ENCODE results near the gene TRAF3. TPM values are rescaled to one million over a fixed set of nuclear protein-coding genes. Genes with fewer than 3 reads are reported as not detected.
"Not testable (repeated sequence)": the region's sequence is repeated elsewhere in the genome, so short reads cannot be mapped to it uniquely, and the experiment has no call there.

TRAF3 gene
- total and polyA plus RNA-seq, 2 experiments from 2014 or later = 6.3 to 19.7 TPM

DNA sequence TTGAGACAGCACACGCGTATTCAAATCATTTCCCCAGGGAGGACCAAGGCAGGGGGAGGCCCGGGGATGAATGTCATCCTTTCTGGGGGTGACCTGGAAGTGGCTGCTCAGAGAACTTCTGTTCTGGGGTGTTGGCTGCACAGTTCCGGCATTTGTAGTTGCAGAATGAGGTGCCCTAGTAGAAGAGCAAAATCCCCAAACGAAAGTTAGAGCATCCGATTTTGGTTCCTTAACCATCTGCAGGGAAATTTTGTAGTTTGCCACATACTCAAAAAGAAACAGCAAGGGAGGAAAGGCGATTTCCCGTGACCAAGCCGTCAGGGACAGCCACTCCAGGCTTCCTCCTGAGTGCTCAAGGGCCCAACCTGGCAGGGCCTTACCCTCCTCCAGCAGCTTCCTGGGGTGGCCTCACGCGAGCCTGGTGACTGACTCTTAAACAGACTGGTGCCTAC, 13.0 kb upstream of the TRAF3 start:
- H3K9me3 ChIP-seq (ENCODE audit: low read depth) = no peaks in the 10 kb centered on the region
- H3K36me3 ChIP-seq = no peaks in the 10 kb centered on the region
- DNase-seq (ENCODE audit: low read depth in 1 of 2, low spot score in 1 of 2) = no peak
- TF ChIP-seq, protein P1, sequence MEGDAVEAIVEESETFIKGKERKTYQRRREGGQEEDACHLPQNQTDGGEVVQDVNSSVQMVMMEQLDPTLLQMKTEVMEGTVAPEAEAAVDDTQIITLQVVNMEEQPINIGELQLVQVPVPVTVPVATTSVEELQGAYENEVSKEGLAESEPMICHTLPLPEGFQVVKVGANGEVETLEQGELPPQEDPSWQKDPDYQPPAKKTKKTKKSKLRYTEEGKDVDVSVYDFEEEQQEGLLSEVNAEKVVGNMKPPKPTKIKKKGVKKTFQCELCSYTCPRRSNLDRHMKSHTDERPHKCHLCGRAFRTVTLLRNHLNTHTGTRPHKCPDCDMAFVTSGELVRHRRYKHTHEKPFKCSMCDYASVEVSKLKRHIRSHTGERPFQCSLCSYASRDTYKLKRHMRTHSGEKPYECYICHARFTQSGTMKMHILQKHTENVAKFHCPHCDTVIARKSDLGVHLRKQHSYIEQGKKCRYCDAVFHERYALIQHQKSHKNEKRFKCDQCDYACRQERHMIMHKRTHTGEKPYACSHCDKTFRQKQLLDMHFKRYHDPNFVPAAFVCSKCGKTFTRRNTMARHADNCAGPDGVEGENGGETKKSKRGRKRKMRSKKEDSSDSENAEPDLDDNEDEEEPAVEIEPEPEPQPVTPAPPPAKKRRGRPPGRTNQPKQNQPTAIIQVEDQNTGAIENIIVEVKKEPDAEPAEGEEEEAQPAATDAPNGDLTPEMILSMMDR (IDR thresholded peaks at IDR 0.05; ENCODE audit: low read depth, low read length) = no peak
- H3K4me1 ChIP-seq (ENCODE audit: low read depth) = no peaks in the 10 kb centered on the region
- no peak overlapping the region for H3K4me3 ChIP-seq
- no peaks in the 10 kb centered on the region for H3K27me3 ChIP-seq
- no peak overlapping the region for H3K27ac ChIP-seq

DNA sequence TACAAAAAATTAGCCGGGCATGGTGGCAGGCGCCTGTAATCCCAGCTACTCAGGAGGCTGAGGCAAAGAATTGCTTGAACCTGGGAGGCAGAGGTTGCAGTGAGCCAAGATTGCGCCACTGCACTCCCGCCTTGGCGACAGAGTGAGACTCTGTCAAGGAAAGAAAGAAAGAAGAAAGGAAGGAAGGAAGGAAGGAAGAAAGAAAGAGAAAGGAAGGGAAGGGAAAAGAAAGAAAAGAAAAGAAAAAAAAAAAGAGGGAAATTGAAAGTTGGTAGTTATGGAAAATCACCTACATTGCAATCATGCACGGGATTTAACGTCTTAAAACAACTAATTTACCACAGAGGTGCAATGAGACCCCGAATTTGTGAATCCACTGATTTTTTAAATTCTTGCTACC, 11.5 kb upstream of the TRAF3 start:
- H3K4me3 ChIP-seq; DNase-seq (ENCODE audit: low read depth in 1 of 2, low spot score in 1 of 2); H3K36me3 ChIP-seq; H3K4me1 ChIP-seq (ENCODE audit: low read depth); H3K27ac ChIP-seq; H3K9me3 ChIP-seq (ENCODE audit: low read depth); H3K27me3 ChIP-seq: not testable (repeated sequence)

DNA sequence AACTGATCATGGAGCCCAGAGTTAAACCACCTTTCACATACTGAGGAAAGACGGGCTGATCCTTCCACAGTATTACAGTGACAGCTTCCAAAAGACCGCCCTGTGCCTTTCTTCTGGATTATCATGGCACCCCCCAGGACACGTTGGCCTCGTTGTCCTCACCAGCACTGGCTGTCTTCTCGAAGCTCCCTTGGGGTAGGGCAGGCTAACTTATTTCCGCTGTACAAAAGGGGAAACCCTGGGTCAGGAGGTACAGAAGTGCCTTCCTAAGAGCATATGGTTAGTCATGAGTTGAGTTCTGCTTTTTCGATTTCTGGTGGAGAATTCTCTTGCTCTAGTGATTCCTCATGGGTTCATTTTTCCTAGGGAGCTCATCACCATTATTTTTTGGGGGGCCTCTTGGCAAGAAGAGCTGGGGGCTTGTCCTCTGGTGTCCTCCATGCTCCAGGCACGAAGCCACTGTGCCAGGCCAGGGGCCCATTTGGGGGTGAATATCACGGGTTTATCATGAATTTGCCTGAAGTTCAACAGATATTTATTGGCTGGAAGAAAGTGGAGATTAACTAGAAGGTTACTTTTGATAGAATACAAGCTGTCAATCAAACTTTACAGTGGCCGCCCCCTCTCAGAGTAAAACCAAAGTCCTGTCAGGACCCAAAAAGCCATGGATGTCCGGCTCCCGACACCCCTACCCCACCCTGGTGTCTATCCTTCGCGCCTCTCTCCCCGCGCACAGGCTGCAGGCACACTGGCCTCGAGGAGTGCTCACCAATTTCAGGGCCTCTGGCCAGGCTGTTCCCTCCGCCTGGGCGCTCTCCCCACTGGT, 8.8 kb upstream of the TRAF3 start:
- DNase-seq (ENCODE audit: low read depth in 1 of 2, low spot score in 1 of 2) = no peak
- Histone ChIP-seq H3K36me3 (no peaks in the 10 kb centered on the region), H3K4me1 (ENCODE audit: low read depth) (no peaks in the 10 kb centered on the region), H3K27me3 (no peaks in the 10 kb centered on the region), H3K9me3 (ENCODE audit: low read depth) (no peaks in the 10 kb centered on the region), H3K27ac (no peak overlapping the region), H3K4me3 (no peak overlapping the region)
- TF ChIP-seq, protein P1 (IDR thresholded peaks at IDR 0.05; ENCODE audit: low read depth, low read length) = no peak

DNA sequence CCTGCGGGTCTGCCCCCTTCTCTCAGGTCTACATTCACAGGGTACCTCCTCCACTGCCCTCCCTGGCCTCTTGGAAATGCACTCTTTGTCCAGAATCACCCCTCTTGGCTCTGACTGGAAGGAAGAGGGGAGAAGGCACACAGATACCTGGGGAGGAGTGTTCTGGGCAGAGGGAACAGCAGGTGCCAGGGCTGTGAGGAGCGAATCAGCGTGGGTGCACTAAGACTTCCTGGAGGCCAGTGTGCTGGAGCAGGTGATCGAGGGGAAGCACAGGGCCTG, 8.3 kb upstream of the TRAF3 start:
- Histone ChIP-seq H3K4me1 (ENCODE audit: low read depth) (no peaks in the 10 kb centered on the region), H3K27me3 (no peaks in the 10 kb centered on the region), H3K36me3 (no peaks in the 10 kb centered on the region), H3K4me3 (no peak overlapping the region), H3K9me3 (ENCODE audit: low read depth) (no peaks in the 10 kb centered on the region), H3K27ac (no peak overlapping the region)
- no peak for DNase-seq (ENCODE audit: low read depth in 1 of 2, low spot score in 1 of 2)
- TF ChIP-seq, protein P1 (IDR thresholded peaks at IDR 0.05; ENCODE audit: low read depth, low read length) = no peak

DNA sequence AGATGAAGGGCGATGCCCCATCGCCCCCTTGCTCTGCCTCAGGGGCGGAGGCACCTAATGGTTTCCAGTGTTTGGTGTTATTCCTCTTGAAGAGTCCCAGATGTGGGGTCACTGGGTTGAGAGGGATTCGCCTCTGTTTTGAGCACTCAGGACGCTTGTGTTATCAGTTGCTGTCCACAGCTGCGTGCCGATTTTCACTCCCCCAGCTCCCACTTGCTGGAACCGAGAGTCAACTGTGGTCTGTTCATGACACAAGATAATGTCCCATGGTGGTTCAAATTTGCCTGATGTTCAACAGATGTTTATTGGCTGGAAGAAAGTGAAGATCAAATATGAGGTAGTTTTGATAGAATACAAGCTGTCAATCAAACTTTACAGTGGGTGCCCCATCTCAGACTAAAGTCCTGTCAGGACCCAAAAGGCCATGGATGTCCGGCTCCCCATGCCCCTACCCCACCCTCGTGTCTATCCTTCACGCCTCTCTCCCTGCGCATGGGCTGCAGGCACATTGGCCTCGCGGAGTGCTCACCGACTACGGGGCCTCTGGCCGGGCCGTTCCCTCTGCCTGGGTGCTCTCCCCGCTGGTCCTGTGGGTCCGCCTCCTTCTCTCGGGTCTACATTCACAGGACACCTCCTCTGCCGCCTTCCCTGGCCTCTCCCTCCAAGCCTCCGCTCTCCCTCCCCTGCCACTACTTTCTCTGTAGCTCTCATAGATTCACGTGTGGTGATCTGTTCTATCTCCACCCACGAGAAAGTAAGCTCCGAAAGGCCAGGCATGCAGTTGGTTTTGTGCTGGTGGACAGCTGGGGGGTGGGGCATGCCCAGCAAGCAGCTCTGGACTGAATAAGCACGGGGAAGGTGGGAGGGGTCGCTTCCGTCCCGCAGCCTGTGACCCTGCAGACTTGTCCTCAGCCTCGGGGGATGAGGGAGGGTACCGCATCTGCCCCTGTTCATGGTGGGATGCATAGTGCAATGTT, 6.8 kb upstream of the TRAF3 start:
- Histone ChIP-seq H3K27ac (no peak overlapping the region), H3K36me3 (no peaks in the 10 kb centered on the region), H3K4me1 (ENCODE audit: low read depth) (no peaks in the 10 kb centered on the region), H3K4me3 (no peak overlapping the region), H3K27me3 (no peaks in the 10 kb centered on the region), H3K9me3 (ENCODE audit: low read depth) (no peaks in the 10 kb centered on the region)
- DNase-seq (ENCODE audit: low read depth in 1 of 2, low spot score in 1 of 2) = no peak
- TF ChIP-seq, protein P1 (IDR thresholded peaks at IDR 0.05; ENCODE audit: low read depth, low read length) = no peak

DNA sequence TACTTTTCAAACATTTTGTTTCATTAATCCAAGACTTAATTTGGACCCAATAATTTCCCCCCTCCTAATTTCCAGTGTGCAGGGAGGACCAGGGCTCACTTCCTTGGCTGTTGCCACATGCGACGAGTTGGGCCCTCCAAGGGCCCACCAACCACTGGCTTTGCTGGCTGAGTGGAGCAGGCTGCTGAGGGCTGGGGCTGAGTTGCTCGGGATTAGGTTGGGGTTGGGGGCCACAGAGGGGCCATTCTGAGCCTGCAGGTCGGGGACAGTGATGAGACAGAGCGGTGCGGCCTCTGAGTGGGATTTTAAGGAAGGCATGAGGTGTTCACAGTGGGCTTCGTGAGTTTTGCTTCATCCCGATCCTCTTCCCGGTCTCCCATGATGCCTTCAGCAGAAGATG, 6.1 kb upstream of the TRAF3 start:
- TF ChIP-seq, protein P1 (IDR thresholded peaks at IDR 0.05; ENCODE audit: low read depth, low read length) = no peak
- Histone ChIP-seq H3K4me3 (no peak overlapping the region), H3K9me3 (ENCODE audit: low read depth) (no peaks in the 10 kb centered on the region), H3K27ac (no peak overlapping the region), H3K36me3 (no peaks in the 10 kb centered on the region), H3K4me1 (ENCODE audit: low read depth) (no peaks in the 10 kb centered on the region), H3K27me3 (no peaks in the 10 kb centered on the region)
- DNase-seq (ENCODE audit: low read depth in 1 of 2, low spot score in 1 of 2) = no peak

Measured in cardiac muscle cell (in vitro differentiated cells and primary cell).